Thyroid gland (tissue), 4 donors: ENCODE measurements around the gene ACHE.

ENCODE experiments used
- POLR2A ChIP-seq, 2 donors: fragments of 450-650 bp; IDR thresholded peaks; one replicate each; pipeline ENCODE4 v1.6.1; 2017; ENCODE audit warnings: antibody characterized with exemption in 2 of 2, mild to moderate bottlenecking in 2 of 2, moderate library complexity in 1 of 2
- TF ChIP-seq, protein P1 (sequence below), 6 experiments: fragments of 200-600 bp in 3 of 6; fragments of 450-650 bp in 3 of 6; sonication (generic) in 3 of 6; IDR thresholded peaks; one replicate each; pipeline ENCODE4 v1.5.1; 2016 to 2019; ENCODE audit warnings: antibody characterized with exemption in 6 of 6, mild to moderate bottlenecking in 2 of 6, inconsistent platforms in 1 of 6, moderate library complexity in 1 of 6

DNA sequence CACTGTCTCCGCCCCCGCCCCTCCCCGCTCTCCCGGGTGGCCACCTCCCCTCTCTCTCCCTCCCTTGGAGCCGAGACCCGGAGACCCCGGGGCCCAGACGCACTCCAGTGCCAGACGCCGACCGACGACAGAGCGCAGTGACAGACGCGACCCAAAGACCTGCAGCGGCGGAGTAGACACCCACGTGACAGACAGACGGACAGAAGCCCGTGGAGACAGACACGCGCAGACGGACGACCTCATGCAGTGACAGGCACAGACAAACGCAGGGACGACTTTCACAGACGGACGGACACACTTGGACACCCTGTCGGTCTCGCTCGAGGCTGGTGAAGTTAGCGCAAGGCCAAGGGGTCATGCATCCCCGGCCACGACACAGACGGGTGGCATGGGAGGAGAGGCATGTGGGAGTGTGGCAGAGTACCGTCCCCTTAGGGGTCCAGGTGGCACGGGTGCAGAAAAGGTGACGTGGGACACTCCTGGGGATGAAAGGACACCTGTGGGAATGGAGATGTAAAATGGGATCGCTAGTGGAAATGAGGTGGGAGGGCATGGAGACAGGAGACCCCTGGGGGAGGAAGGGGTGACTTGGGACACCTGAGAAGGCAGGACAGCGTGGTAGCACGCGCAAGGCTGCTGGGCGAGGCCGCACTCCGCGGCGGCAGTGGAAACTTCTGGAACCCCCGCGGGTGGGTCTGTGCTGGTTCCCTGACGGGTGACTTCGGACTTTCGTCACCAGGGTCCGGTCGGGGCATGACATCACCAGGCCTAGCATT, 456 bp upstream of the ACHE start:
- TF ChIP-seq, protein P1, sequence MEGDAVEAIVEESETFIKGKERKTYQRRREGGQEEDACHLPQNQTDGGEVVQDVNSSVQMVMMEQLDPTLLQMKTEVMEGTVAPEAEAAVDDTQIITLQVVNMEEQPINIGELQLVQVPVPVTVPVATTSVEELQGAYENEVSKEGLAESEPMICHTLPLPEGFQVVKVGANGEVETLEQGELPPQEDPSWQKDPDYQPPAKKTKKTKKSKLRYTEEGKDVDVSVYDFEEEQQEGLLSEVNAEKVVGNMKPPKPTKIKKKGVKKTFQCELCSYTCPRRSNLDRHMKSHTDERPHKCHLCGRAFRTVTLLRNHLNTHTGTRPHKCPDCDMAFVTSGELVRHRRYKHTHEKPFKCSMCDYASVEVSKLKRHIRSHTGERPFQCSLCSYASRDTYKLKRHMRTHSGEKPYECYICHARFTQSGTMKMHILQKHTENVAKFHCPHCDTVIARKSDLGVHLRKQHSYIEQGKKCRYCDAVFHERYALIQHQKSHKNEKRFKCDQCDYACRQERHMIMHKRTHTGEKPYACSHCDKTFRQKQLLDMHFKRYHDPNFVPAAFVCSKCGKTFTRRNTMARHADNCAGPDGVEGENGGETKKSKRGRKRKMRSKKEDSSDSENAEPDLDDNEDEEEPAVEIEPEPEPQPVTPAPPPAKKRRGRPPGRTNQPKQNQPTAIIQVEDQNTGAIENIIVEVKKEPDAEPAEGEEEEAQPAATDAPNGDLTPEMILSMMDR (IDR thresholded peaks at IDR 0.05), result no peak
- no peak for TF ChIP-seq POLR2A (IDR thresholded peaks at IDR 0.05)
